Smooth muscle cell (in vitro differentiated cells): ENCODE results near the gene SRP9. TPM values are rescaled to one million over a fixed set of nuclear protein-coding genes. Genes with fewer than 3 reads are reported as not detected.
"Not testable (repeated sequence)": the region's sequence is repeated elsewhere in the genome, so short reads cannot be mapped to it uniquely, and the experiment has no call there.

Experiments used
- DNase-seq: peaks from one replicate; lab custom pipeline; 2025; ENCODE audit not compliant: unreplicated experiment; lab: John Stamatoyannopoulos, UW
- H2AFZ ChIP-seq: fragments of 200-600 bp; sonication (generic); 2 replicates; pipeline ENCODE4 v1.6.0; 2016; ENCODE audit warnings: antibody characterized with exemption, low read depth, mild to moderate bottlenecking
- H3F3A ChIP-seq: fragments of 200-600 bp; sonication (generic); 2 replicates; pipeline ENCODE4 v1.6.0; 2017; ENCODE audit warnings: antibody characterized with exemption, low read depth
- H3K27ac ChIP-seq: fragments of 200-600 bp; sonication (generic); 2 replicates; pipeline ENCODE4 v1.5.1; 2016; ENCODE audit warnings: low read depth, mild to moderate bottlenecking
- H3K27me3 ChIP-seq: fragments of 200-600 bp; sonication (generic); 2 replicates; pipeline ENCODE4 v1.6.1; 2016; ENCODE audit warnings: low read depth, mild to moderate bottlenecking
- H3K36me3 ChIP-seq: fragments of 200-600 bp; sonication (generic); 2 replicates; pipeline ENCODE4 v1.5.1; 2016; ENCODE audit warnings: low read depth
- H3K4me1 ChIP-seq: fragments of 200-600 bp; sonication (generic); 2 replicates; pipeline ENCODE4 v1.5.1; 2016; ENCODE audit warnings: low read depth
- H3K4me2 ChIP-seq: fragments of 200-600 bp; sonication (generic); 2 replicates; pipeline ENCODE4 v1.6.0; 2016; ENCODE audit warnings: mild to moderate bottlenecking
- H3K4me3 ChIP-seq: fragments of 200-600 bp; sonication (generic); 2 replicates; pipeline ENCODE4 v1.5.1; 2016; ENCODE audit warnings: mild to moderate bottlenecking
- H3K79me2 ChIP-seq: fragments of 200-600 bp; sonication (generic); 2 replicates; pipeline ENCODE4 v1.6.0; 2016; ENCODE audit warnings: low read depth, mild to moderate bottlenecking
- H3K9ac ChIP-seq: fragments of 200-600 bp; sonication (generic); 2 replicates; pipeline ENCODE4 v1.6.0; 2016; ENCODE audit warnings: low read depth
- H3K9me3 ChIP-seq: fragments of 200-600 bp; sonication (generic); replicated peaks from 2 replicates; pipeline ENCODE4 v1.5.1; 2016; ENCODE audit warnings: low read depth
- H4K20me1 ChIP-seq: fragments of 200-600 bp; sonication (generic); 2 replicates; pipeline ENCODE4 v1.6.0; 2016; ENCODE audit warnings: low read depth
- CTCF ChIP-seq: fragments of 200-600 bp; sonication (generic); IDR thresholded peaks from 2 replicates; pipeline ENCODE4 v1.5.1; 2017; ENCODE audit warnings: borderline replicate concordance, mild to moderate bottlenecking, antibody characterized with exemption; ENCODE audit not compliant: insufficient read depth, poor library complexity, severe bottlenecking
- WGBS: methylation state at CpG from one replicate; pipeline ENCODE4 v1.1.7; 2016; ENCODE audit warnings: low lambda C conversion rate; 5-methylcytosine and 5-hydroxymethylcytosine counted together
- polyA plus RNA-seq: library from polyadenylated mRNA; unstranded; fragments of >200 nt; fragmentation: Nextera tagmentation; extraction: Ambion mirVana; gene quantifications from 2 replicates; pipeline ENCODE4 v1.2.1, GENCODE V29; 2016
- total RNA-seq: library from RNA; depleted of rRNA; stranded (reverse); fragments of >200 nt; gene quantifications from 2 replicates; pipeline ENCODE4 v1.2.3, GENCODE V29; 2014

Gene SRP9
- total and polyA plus RNA-seq, 2 experiments from 2014 or later, result 301 to 394 TPM

GRCh38 chr1:225808136-225808535 lies 30.5 kb downstream of the SRP9 start:
- no peak for DNase-seq
- peaks cover 6% of the 10 kb centered on the region for H3K4me1 ChIP-seq
- H3K4me2 ChIP-seq, result no peak overlapping the region
- H3K36me3 ChIP-seq, result no peaks in the 10 kb centered on the region
- H3F3A ChIP-seq, result peaks cover 6% of the 10 kb centered on the region
- H3K79me2 ChIP-seq, result no peaks in the 10 kb centered on the region
- no peaks in the 10 kb centered on the region for H3K27me3 ChIP-seq
- no peaks in the 10 kb centered on the region for H3K9me3 ChIP-seq
- H2AFZ ChIP-seq, result no peak overlapping the region
- H3K4me3 ChIP-seq, result no peak overlapping the region
- peaks cover 19% of the 10 kb centered on the region for H4K20me1 ChIP-seq
- H3K27ac ChIP-seq, result no peak overlapping the region
- TF ChIP-seq CTCF, result no peak
- 83% methylated on average over 5 of the region's 5 CpGs for WGBS
- no peak overlapping the region for H3K9ac ChIP-seq

GRCh38 chr1:225809842-225810578 lies 32.4 kb downstream of the SRP9 start, which contains the start of gene EPHX1:
Gene EPHX1 (plus strand): TSS chr1:225810124. CDS start chr1:225828730, 18,606 bp downstream.
- peak within 1 kb of the TSS; percentile 87 for H3K4me3 ChIP-seq
- H3K79me2 ChIP-seq, result peaks cover 5% of the 10 kb centered on the region
- H3K27ac ChIP-seq, result peak within 1 kb of the TSS; percentile 77
- peaks cover 16% of the 10 kb centered on the region for H3K4me1 ChIP-seq
- no peaks in the 10 kb centered on the region for H3K27me3 ChIP-seq
- peak; percentile 78 for DNase-seq
- peaks cover 21% of the 10 kb centered on the region for H4K20me1 ChIP-seq
- no peaks in the 10 kb centered on the region for H3K36me3 ChIP-seq
- H3K9me3 ChIP-seq, result no peaks in the 10 kb centered on the region
- H3F3A ChIP-seq, result peaks cover 19% of the 10 kb centered on the region
- WGBS, result under 1% methylated on average over 57 of the region's 80 CpGs
- peak within 1 kb of the TSS; percentile 71 for H2AFZ ChIP-seq
- peak within 1 kb of the TSS; percentile 75 for H3K9ac ChIP-seq
- TF ChIP-seq CTCF, result peak; percentile 16
- H3K4me2 ChIP-seq, result peak within 1 kb of the TSS; percentile 98

- not testable (repeated sequence) for H3K27me3 ChIP-seq, H3K36me3 ChIP-seq, H3K79me2 ChIP-seq, DNase-seq, H3K9me3 ChIP-seq
- H3K4me3 ChIP-seq, result peak overlapping the region; percentile 87
- H4K20me1 ChIP-seq, result peaks cover 21% of the 10 kb centered on the region
- H3F3A ChIP-seq, result peaks cover 20% of the 10 kb centered on the region
- peak overlapping the region; percentile 98 for H3K4me2 ChIP-seq
- H2AFZ ChIP-seq, result peak overlapping the region; percentile 71
- 13% methylated on average over 29 of the region's 29 CpGs for WGBS
- peak overlapping the region; percentile 75 for H3K9ac ChIP-seq
- peaks cover 16% of the 10 kb centered on the region for H3K4me1 ChIP-seq
- H3K27ac ChIP-seq, result peak overlapping the region; percentile 77
Measured at GRCh38 chr1:225810579-225811538, 33.2 kb downstream of the SRP9 start.
